ENCODE measurements around the gene DCTN3. TPM values are rescaled to one million over a fixed set of nuclear protein-coding genes. Genes with fewer than 3 reads are reported as not detected.

DCTN3 gene
- total RNA-seq, 1 donor from 2014 or later, result 31.7 TPM

- Histone ChIP-seq H3K27me3 (peaks cover 3% of the 10 kb centered on the region), H3K36me3 (no peaks in the 10 kb centered on the region), H3K4me1 (peaks cover 0 to 5% of the 10 kb centered on the region in 2 donors), H3K4me3 (no peak overlapping the region), H3K9me3 (no peaks in the 10 kb centered on the region), H3K27ac (no peak overlapping the region)
- intact Hi-C loops (cut with DNase I), result no loop called here
- no peak for TF ChIP-seq CTCF (IDR thresholded peaks at IDR 0.05)
- no peak for DNase-seq (ENCODE audit: low spot score in 2 of 2)
Measured at GRCh38 chr9:34576597-34577399, 43.5 kb downstream of the DCTN3 start.

- H3K4me1 ChIP-seq, result peaks cover 0 to 5% of the 10 kb centered on the region in 2 donors
- peaks cover 3% of the 10 kb centered on the region for H3K27me3 ChIP-seq
- intact Hi-C loops (cut with DNase I), result no loop called here
- TF ChIP-seq CTCF (IDR thresholded peaks at IDR 0.05), result no peak
- H3K36me3 ChIP-seq, result no peaks in the 10 kb centered on the region
- H3K27ac ChIP-seq, result no peak overlapping the region
- no peaks in the 10 kb centered on the region for H3K9me3 ChIP-seq
- H3K4me3 ChIP-seq, result no peak overlapping the region
- DNase-seq (ENCODE audit: low spot score in 2 of 2), result no peak
Measured at GRCh38 chr9:34575862-34576596, 44.3 kb downstream of the DCTN3 start.

DNA sequence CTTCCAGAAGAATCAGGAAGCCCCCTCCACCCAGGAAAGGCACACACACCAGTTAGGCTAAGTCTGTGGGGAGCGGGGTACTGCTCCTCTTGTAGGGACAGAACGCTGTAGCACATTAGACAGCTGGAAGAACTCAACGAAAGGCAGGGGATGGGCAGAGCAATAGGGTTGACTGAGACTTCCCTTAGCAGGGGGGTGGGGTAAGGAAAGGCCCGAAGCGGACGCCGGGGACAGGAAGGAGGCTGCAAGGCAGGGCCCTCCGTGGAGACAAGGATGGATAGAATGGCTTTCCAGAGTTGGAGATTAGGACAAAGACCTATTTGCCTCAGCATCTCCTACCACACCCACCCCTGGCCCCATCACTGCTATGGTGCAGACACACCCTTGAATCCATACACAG is 45.1 kb downstream of the DCTN3 start:
- Histone ChIP-seq H3K36me3 (no peaks in the 10 kb centered on the region), H3K27ac (no peak overlapping the region), H3K4me3 (no peak overlapping the region), H3K9me3 (no peaks in the 10 kb centered on the region), H3K27me3 (peaks cover 3% of the 10 kb centered on the region), H3K4me1 (peaks cover 0 to 5% of the 10 kb centered on the region in 2 donors)
- intact Hi-C loops (cut with DNase I), result no loop called here
- no peak for TF ChIP-seq CTCF (IDR thresholded peaks at IDR 0.05)
- no peak for DNase-seq (ENCODE audit: low spot score in 2 of 2)

DNA sequence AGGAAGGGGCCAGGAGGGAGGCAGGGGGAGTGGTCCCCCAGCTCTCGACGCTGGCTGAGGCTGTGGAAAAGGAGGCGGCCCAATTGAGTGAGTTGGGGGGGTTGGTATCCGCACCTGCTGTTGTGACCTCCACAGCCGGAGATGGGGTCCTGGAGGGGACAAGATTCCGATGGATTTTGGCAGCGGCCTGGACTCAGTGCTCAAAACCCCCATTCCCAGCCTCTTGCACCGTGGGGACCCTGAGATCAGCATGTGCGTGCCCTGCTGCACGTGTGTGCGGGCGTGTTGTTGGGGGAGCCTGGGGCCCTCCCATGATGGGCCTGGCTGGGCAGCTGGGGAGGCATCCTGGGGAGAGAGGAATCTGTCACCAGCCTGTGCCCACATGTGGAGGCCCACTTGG is 45.7 kb downstream of the DCTN3 start:
- H3K4me1 ChIP-seq, result peaks cover 0 to 5% of the 10 kb centered on the region in 2 donors
- intact Hi-C loops (cut with DNase I), result no loop called here

More for the DNA sequence above, 45.7 kb downstream of the DCTN3 start:
- Histone ChIP-seq H3K27ac (no peak overlapping the region), H3K36me3 (no peaks in the 10 kb centered on the region), H3K4me3 (no peak overlapping the region), H3K9me3 (no peaks in the 10 kb centered on the region), H3K27me3 (peaks cover 3% of the 10 kb centered on the region)
- no peak for TF ChIP-seq CTCF (IDR thresholded peaks at IDR 0.05)
- no peak for DNase-seq (ENCODE audit: low spot score in 2 of 2)

All from ascending aorta (tissue), 2 donors.